Activated CD4-positive, alpha-beta T cell treated with anti-CD3 and anti-CD28 coated beads for 24 hours (primary cell): Measurements from ENCODE around the gene MT1E.

ENCODE experiments used
- DNase-seq, 2 donors: peaks; one replicate each; pipeline ENCODE4 v3.0.0-alpha.2; 2020; ENCODE audit warnings: low read depth in 2 of 2

MT1E gene

DNA sequence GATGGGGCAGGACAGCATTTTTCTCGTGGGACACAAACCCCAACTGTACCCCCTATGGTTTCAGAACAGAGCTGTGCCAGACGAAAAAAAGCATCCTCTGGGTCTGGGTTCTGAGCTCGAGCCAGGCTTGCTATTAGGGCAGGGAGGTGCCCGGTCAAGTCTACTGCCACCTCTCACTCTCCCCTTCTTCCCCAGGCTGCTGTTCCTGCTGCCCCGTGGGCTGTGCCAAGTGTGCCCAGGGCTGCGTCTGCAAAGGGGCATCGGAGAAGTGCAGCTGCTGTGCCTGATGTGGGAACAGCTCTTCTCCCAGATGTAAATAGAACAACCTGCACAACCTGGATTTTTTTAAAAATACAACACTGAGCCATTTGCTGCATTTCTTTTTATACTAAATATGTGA lies 1.1 kb downstream of the MT1E start:
- no peak for DNase-seq

DNA sequence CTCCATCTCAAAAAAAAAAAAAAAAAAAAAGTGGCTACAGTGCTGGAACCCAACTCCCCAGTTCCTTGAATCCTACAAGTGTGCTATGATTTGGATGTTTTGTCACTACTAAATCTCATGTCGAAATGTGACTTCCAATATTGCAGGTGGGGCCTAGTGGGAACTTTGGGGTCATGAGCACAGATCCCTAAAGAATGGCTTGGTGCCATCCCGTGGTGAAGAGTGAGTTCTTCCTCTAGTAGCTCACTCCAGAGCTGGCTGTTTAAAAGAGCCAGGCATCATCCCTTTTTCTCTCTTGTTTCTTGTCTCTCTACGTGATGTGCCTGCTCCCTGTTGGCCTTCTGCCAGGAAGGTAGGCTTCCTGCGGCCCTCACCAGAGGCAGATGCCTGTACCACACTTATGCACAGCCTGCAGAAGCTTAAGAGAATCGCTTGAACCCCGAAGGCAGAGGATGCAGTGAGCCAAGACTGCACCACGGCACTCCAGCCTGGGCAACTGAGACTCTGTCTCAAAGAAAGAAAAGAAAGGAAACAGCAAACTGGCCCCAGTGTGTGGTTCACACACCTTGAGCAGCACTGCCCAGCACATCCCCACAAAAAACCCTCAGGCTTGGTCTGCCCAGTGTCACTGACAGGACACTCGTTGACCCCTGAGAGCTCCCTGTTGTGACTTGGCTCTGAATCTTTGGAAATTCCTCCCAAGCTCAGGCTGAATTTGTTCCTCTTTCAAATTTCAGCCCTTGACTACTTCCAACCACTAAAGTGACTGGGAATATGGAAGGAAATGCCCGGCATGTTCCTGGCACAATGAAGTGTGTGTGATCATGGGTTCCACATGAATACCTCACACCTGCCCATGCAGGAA lies 3.1 kb downstream of the MT1E start:
- DNase-seq = no peak

DNA sequence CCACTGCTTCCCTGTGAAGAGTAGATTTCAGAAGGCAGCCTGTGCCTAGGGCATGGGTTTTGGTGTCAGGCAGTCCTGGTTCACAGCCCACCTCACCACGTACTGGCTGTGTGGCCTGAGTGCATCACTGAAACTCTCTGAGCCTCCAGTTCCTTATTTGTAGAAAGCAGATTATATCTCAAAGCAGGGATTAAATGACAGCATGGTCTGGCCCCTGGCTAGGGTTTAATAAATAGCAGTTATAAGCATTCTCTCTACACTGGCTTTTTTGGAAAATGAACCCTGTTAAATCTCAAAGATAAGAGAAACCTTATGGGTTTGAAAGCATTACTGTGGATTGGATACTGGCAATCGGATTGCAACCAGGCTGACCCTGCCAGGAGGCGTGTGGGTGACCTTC lies 4.0 kb downstream of the MT1E start:
- DNase-seq = no peak

DNA sequence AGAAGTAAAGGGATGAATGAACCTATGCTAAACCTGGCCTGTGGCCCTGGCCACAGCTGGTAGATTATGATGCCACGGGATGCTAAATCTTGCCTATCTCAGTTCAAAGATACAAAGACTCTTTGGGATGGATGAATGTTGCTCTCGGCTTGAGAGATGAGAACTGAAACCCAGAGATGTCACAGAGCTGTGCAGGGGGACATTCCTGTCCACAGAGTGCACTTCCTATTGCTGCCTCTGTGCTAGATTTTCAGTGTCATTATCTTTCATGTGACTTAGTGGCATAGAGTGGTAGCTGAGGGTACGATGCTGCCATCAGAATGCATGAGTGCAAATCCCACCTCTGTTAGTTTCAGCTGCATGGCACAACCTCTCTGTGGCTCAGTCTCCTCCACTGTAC lies 4.6 kb downstream of the MT1E start:
- DNase-seq = no peak

DNA sequence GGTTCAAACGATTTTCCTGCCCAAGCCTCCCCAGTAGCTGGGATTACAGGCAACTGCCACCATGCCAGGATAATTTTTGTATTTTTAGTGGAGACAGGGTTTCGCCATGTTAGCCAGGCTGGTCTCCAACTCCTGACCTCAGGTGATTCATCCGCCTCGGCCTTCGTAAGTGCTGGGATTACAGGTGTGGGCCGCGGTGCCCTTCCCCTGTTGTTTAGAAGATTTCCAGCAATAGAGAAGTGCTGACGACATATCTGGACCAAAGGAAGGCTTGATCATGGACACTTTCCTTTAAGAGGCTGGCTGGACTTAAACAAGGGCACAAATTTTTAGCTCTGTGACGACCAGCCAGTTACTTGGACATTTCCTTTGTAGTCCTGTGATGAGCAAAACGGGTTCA lies 5.6 kb downstream of the MT1E start:
- no peak for DNase-seq

- DNase-seq = no peak
These were observed 6.2 kb downstream of the MT1E start for GRCh38 chr16:56631832-56632155.

GRCh38 chr16:56632156-56632847 lies 6.7 kb downstream of the MT1E start, which contains the start of gene MT1M:
Gene MT1M, plus strand, starts transcription at chr16:56632659. Its CDS starts 73 bp downstream, at chr16:56632732.
- no peak for DNase-seq

GRCh38 chr16:56632848-56633365 lies 7.3 kb downstream of the MT1E start:
- DNase-seq = no peak

- no peak for DNase-seq
These were observed 8.0 kb downstream of the MT1E start for GRCh38 chr16:56633535-56633934.

DNA sequence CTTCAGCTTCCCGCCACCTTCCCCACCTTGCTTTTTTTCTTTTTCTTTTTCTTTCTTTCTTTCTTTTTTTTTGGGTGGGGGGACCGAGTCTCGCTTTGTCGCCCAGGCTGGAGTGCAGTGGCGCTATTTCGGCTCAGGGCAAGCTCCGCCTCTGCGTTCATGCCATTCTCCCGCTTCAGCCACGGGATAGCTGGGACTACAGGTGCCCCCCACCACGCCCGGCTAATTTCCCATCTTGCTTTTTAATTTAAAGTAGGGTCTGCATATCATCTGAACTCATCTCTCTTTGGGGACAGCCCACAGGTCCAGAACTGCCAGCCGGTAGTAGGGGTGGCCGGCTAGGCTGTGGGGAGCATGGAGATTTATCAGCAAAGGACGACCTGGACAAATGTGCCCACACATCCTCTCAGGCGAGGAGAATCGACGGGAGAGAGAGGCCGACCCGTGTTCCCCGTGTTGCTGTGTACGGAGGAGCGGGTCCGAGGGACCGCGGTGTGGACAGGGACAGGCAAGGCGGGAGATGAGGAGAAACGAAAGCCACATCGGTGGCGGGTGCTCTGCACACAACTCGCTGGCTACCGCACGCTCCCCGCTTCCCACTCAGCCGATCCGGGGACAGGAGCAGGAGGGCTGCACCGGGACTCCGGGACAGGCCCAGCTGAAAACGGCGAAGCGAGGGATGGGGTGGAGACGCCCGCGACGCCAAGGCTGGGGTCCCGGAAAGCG lies 9.3 kb downstream of the MT1E start:
- no peak for DNase-seq

DNA sequence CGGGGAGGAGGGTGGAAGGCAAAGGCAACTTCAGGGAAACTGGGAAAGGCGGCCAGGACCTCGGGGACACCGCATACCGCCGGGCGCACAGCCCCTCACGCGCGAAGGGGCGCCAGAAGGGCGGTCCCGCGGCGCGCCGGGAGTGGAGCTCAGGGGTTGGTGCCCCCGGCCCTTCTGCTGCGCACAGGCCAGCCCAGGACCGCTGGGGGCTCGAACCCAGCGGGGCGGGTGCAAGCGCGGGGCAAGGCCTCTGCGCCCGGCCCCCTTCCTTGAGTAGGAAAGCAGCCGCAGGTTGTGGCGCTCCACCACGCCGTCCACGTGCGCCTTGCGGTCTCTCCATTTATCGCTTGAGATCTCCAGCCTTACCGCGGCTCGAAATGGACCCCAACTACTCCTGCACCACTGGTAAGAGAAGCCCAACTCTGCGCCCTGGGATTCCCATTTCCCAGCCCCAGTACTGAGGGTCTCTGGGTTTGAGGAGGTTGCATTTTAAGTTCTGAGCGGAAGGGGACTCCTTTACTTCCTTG lies 9.9 kb downstream of the MT1E start:
- no peak for DNase-seq

DNA sequence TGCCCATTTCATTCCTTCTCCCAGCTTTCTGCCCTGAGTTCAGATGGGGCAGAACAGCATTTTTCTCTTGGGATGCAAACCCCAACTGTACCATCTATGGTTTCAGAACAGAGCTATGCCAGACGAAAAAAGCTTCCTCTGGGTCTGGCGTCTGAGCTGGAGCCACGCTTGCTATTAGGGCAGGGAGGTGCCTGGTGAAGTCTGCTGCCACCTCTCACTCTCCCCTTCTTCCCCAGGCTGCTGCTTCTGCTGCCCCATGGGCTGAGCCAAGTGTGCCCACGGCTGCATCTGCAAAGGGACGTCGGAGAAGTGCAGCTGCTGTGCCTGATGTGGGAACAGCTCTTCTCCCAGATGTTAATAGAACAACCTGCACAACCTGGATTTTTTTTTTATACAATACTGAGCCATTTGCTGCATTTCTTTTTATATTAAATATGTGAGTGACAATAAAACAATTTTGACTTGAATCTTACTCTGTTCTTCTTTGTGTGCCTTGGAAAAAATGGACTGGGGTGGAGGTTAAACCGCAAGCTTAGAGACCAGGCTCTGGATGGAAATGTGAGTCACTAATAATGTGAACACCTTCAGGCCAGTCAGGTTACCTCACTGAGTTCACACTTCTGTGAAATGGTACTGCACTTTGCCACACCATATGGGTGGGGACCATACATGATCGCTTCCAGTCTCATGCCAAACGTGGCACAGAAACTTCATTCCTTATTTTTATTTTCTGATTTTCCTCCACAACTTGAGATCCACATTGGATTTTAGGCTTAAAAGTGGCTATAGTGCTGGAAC lies 11.2 kb downstream of the MT1E start:
- DNase-seq = no peak

DNA sequence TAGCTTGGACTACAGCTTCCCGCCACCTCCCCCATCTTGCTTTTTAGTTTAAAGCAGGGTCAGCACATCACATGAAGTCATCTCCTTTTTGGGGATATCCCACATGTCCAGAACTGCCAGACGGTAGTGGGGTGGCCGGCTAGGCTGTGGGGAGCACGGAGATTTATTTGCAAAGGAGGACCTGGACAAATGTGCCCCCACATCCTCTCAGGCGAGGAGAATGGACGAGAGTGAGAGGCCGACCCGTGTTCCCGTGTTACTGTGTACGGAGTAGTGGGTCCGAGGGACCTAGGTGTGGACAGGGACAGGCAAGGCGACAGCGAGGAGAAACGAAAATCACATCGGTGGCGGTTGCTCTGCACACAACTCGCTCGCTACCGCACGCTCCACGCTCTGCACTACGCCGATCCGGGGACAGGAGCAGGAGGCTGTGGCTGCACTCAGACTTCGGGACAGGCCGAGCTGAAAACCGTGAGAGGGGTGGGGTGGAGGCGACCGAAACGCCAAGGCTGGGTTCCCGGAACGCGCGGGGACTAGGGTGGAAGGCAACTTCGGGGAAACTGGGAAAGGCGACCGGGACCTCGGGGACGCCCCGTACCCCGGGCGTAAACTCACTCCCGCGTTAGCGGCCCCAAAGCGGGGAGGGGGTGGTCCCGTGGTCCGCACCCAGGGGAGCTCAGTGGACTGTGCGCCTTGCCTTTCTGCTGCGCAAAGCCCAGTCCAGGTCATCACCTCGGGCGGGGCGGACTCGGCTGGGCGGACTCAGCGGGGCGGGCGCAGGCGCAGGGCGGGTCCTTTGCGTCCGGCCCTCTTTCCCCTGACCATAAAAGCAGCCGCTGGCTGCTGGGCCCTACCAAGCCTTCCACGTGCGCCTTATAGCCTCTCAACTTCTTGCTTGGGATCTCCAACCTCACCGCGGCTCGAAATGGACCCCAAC lies 12.5 kb downstream of the MT1E start, which contains the start of gene MT1A:
Gene MT1A, plus strand, starts transcription at position 853 of the 937 bp plus-strand sequence. Its CDS starts 73 bp downstream, at position 926.
- DNase-seq = no peak

DNA sequence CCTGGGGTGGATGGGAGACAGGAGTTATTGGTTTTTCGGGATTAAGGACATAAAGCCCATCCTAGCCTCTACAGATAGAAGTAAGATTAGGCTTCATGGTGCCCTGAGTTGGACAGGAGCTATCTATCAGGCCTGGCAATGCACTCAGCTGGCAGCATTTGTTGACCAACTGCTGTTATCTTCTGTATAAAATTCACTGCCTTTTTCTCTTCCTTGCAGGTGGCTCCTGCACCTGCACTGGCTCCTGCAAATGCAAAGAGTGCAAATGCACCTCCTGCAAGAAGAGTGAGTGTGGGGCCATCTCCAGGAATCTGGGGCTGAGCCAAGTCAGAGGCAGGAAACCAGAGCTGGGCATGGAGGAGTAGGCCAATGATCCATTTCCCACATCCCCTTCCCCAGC lies 13.5 kb downstream of the MT1E start:
- DNase-seq = no peak

DNA sequence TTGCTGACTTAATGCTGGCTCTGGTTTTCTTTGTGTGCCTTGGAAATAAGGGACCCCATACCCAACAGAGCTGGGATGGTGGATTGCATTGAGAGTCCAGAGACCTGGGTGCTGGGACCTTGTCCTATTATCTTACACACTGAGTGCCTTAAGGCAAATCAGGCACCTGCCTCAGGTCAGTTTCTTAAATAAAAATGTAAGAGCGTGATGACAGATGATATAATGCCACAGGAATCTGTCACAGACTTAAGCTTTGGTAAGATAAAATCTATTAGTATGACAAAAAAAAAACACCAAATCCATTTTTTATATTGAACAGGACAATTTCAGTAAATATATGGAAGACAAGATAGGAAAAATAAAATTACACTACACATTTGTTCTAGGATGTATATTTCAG lies 14.5 kb downstream of the MT1E start:
- no peak for DNase-seq

GRCh38 chr16:56641166-56641565 lies 15.6 kb downstream of the MT1E start:
- no peak for DNase-seq

DNA sequence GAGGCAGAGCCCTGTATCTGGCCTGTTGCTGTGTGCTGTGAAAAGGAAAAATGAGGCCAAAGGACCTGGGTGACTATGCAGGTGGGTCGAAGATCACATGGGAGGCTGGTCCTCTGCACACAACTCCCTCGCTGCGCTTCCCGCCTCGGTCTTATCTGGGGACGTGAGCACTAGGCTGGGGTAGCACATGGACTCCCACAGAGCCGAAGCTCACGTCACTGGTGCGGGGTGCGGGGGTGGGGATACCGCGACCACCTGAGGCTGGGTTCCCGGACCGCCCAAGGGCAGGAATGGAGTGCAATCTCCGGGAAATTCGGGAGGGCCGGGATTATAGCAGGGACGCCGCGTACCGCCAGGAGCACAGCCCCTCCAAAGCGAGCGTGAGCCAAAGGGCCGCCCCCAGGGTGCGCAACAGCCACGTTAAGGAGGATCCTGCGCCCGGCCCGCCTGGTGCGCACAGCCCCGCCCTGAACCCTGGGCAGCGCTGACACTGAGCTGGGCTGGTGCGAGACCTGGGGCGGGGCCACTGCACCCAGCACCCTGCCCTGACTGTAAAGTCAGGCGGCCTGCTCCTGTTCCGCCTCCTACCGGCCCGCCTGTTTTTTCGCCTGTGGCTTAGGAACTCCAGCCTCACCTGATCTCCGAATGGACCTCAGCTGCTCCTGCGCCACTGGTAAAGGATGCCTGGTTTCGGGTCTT lies 17.6 kb downstream of the MT1E start:
- DNase-seq = peak; percentile 63 to 69

GRCh38 chr16:56643833-56644232 lies 18.3 kb downstream of the MT1E start:
- DNase-seq = no peak

- no peak for DNase-seq
These were observed 19.7 kb downstream of the MT1E start for GRCh38 chr16:56645311-56645710.
